HepG2 (cell line): ENCODE measurements around the gene STMN3. TPM values are rescaled to one million over a fixed set of nuclear protein-coding genes. Genes with fewer than 3 reads are reported as not detected.

Experiments used
- AGO2 ChIP-seq: fragments of 200-400 bp; formaldehyde crosslinking; optimal IDR thresholded peaks from 2 replicates; pipeline ENCODE3; 2017; ENCODE audit warnings: mild to moderate bottlenecking, low read depth, low read length, moderate library complexity
- ATAD3A ChIP-seq: sonication (generic); formaldehyde crosslinking; IDR thresholded peaks from 2 replicates; pipeline ENCODE4 v1.4.0; 2020; ENCODE audit warnings: missing genetic modification reagents
- CBFB ChIP-seq: sonication (generic); formaldehyde crosslinking; IDR thresholded peaks from 2 replicates; pipeline ENCODE4 v1.4.0; 2020; ENCODE audit warnings: missing genetic modification reagents
- CERS6 ChIP-seq: sonication (generic); formaldehyde crosslinking; IDR thresholded peaks from 2 replicates; pipeline ENCODE4 v1.5.0; 2020; ENCODE audit warnings: missing genetic modification reagents
- E2F5 ChIP-seq: sonication (generic); formaldehyde crosslinking; conservative IDR thresholded peaks from 2 replicates; pipeline ENCODE4 v1.4.0; 2020; ENCODE audit warnings: missing genetic modification reagents
- GFI1 ChIP-seq: sonication (generic); formaldehyde crosslinking; IDR thresholded peaks from 2 replicates; pipeline ENCODE4 v1.5.0; 2020; ENCODE audit warnings: missing genetic modification reagents, mild to moderate bottlenecking, borderline replicate concordance
- MAX ChIP-seq: IDR thresholded peaks from 2 replicates; pipeline ENCODE4 v1.6.1; 2012; ENCODE audit warnings: inconsistent platforms
- MTA1 ChIP-seq: sonication (generic); formaldehyde crosslinking; IDR thresholded peaks from 2 replicates; pipeline ENCODE4 v1.4.0; 2020; ENCODE audit warnings: missing genetic modification reagents, mild to moderate bottlenecking, borderline replicate concordance
- NFKBIZ ChIP-seq: IDR thresholded peaks from 2 replicates; pipeline ENCODE4 v1.6.1; 2018; ENCODE audit warnings: missing genetic modification reagents, missing compliant biosample characterization
- PBX2 ChIP-seq: IDR thresholded peaks from 2 replicates; pipeline ENCODE4 v1.6.1; 2016; ENCODE audit warnings: control low read depth
- POLR2G ChIP-seq: fragments of 200-400 bp; formaldehyde crosslinking; IDR thresholded peaks from 2 replicates; pipeline ENCODE4 v1.6.1; 2018; ENCODE audit warnings: mild to moderate bottlenecking, low read depth, low read length, moderate library complexity
- RAD51 ChIP-seq: fragments of 450-650 bp; IDR thresholded peaks from 2 replicates; pipeline ENCODE4 v1.6.1; 2016; ENCODE audit warnings: borderline replicate concordance
- REL ChIP-seq: sonication (generic); formaldehyde crosslinking; conservative IDR thresholded peaks from 2 replicates; pipeline ENCODE4 v1.8.0; 2022; ENCODE audit warnings: mild to moderate bottlenecking, missing genetic modification reagents, moderate library complexity
- ZBED4 ChIP-seq: sonication (generic); formaldehyde crosslinking; IDR thresholded peaks from 2 replicates; pipeline ENCODE4 v1.4.0; 2020; ENCODE audit warnings: missing genetic modification reagents, borderline replicate concordance
- ZNF24 ChIP-seq: fragments of 450-650 bp; IDR thresholded peaks from 2 replicates; pipeline ENCODE4 v1.6.1; 2017; ENCODE audit warnings: antibody characterized with exemption, mild to moderate bottlenecking
- ZNF329 ChIP-seq: sonication (generic); formaldehyde crosslinking; IDR thresholded peaks from 2 replicates; pipeline ENCODE4 v1.9.0; 2021; ENCODE audit warnings: low read depth, mild to moderate bottlenecking, missing genetic modification reagents
- ZNF367 ChIP-seq: sonication (generic); formaldehyde crosslinking; IDR thresholded peaks from 2 replicates; pipeline ENCODE4 v1.4.0; 2020; ENCODE audit warnings: missing genetic modification reagents, borderline replicate concordance
- ZNF572 ChIP-seq: sonication (generic); formaldehyde crosslinking; IDR thresholded peaks from 2 replicates; pipeline ENCODE4 v1.5.1; 2020; ENCODE audit warnings: mild to moderate bottlenecking, missing genetic modification reagents
- ZNF598 ChIP-seq: sonication (generic); formaldehyde crosslinking; IDR thresholded peaks from 2 replicates; pipeline ENCODE4 v1.5.1; 2020; ENCODE audit warnings: mild to moderate bottlenecking, missing genetic modification reagents, borderline replicate concordance
- ZNF720 ChIP-seq: sonication (generic); formaldehyde crosslinking; IDR thresholded peaks from 2 replicates; pipeline ENCODE4 v1.4.0; 2020; ENCODE audit warnings: missing genetic modification reagents
- ZNF724P ChIP-seq: sonication (generic); formaldehyde crosslinking; IDR thresholded peaks from 2 replicates; pipeline ENCODE4 v1.8.0; 2022; ENCODE audit warnings: missing genetic modification reagents, borderline replicate concordance
- ZSCAN12 ChIP-seq: sonication (generic); formaldehyde crosslinking; IDR thresholded peaks from 2 replicates; pipeline ENCODE4 v1.9.0; 2021; ENCODE audit warnings: mild to moderate bottlenecking, missing genetic modification reagents
- ZSCAN21 ChIP-seq: sonication (generic); formaldehyde crosslinking; IDR thresholded peaks from 2 replicates; pipeline ENCODE4 v1.8.0; 2022; ENCODE audit warnings: mild to moderate bottlenecking, missing genetic modification reagents, moderate library complexity, borderline replicate concordance
- polyA plus RNA-seq, 8 experiments: library from polyadenylated mRNA; depleted of rRNA in 3 of 8; stranded (reverse) in 7 of 8; unstranded in 1 of 8; fragments of >200 nt; fragmentation: Illumina TruSeq in 4 of 8; extraction: Trizol in 4 of 8; gene quantifications; 2 replicates each; pipeline versions ENCODE4 v1.2.1 to v1.2.3, GENCODE V29; 2011 to 2016; ENCODE audit warnings: low read depth in 4 of 8, missing spikeins in 1 of 8, mixed read lengths in 1 of 8; ENCODE audit not compliant: insufficient read depth in 1 of 8
- total RNA-seq, 5 experiments: library from RNA; depleted of rRNA; stranded (reverse); fragments of >200 nt; fragmentation: Illumina TruSeq; extraction: Trizol; gene quantifications; 2 replicates each; pipeline ENCODE4 v1.2.3, GENCODE V29; 2016; ENCODE audit warnings: low read depth in 1 of 5

STMN3 gene
- total and polyA plus RNA-seq, 2 of the 13 experiments (the other 11 are each of a cell fraction or from before 2014, with no cell fraction given): 21.0 to 48.3 TPM

- TF ChIP-seq ZBED4 (CRISPR knock-in tag): peak; percentile 97
- TF ChIP-seq PBX2 (CRISPR knock-in tag): no peak; the same call in 1 of the 2 replicates
- peak; percentile 98 for TF ChIP-seq ZNF724P (CRISPR knock-in tag)
- peak; percentile 94 for TF ChIP-seq ZNF329 (CRISPR knock-in tag)
- TF ChIP-seq ZNF24: no peak
- TF ChIP-seq ZNF720 (CRISPR knock-in tag): peak; percentile 98
- peak; percentile 85; the same call in 1 of the 2 replicates for TF ChIP-seq CBFB (CRISPR knock-in tag)
- peak; percentile 60; the same call in 1 of the 2 replicates for TF ChIP-seq MTA1 (CRISPR knock-in tag)
- TF ChIP-seq E2F5 (CRISPR knock-in tag): peak; percentile 91
- peak; percentile 96 for TF ChIP-seq CERS6 (CRISPR knock-in tag)
- TF ChIP-seq ZNF598: peak; percentile 12; the same call in 1 of the 2 replicates
- TF ChIP-seq ZNF572 (CRISPR knock-in tag): peak; percentile 85
- TF ChIP-seq NFKBIZ: peak; percentile 98
- peak; percentile 98 for TF ChIP-seq ATAD3A
- peak; percentile 92 for TF ChIP-seq MAX
- peak; percentile 58 for TF ChIP-seq GFI1 (CRISPR knock-in tag)
- TF ChIP-seq ZSCAN12: peak; percentile 99
- peak; percentile 86; the same call in 1 of the 2 replicates for TF ChIP-seq ZNF367 (CRISPR knock-in tag)
- TF ChIP-seq AGO2: no peak
- TF ChIP-seq ZSCAN21 (CRISPR knock-in tag): peak; percentile 99
- no peak for TF ChIP-seq RAD51
- peak; percentile 97 for TF ChIP-seq REL (CRISPR knock-in tag)
- TF ChIP-seq POLR2G: no peak
These were observed at the start of gene STMN3 (continued) for GRCh38 chr20:63653041-63653973.
